ENCODE results near the gene LYSET. TPM values are rescaled to one million over a fixed set of nuclear protein-coding genes. Genes with fewer than 3 reads are reported as not detected.

LYSET gene
- polyA plus RNA-seq, 1 of the 3 experiments (the other 2 are of a cell fraction), result 17.7 TPM

GRCh38 chr14:93155667-93156066 is 29.4 kb upstream of the LYSET start:
- CTCF ChIA-PET, result interaction anchor here (1.5 kb wide), 1 partner anchor 16 kb away, joined by 5 read pairs; no protein-coding TSS in a partner anchor
- H3K4me3 ChIP-seq (ENCODE audit: low read depth in 2 of 2, low read length in 1 of 2), result no peak overlapping the region
- H4K20me1 ChIP-seq (ENCODE audit: insufficient read depth), result no peaks in the 10 kb centered on the region
- no peaks in the 10 kb centered on the region for H3K9me3 ChIP-seq
- H3K79me2 ChIP-seq (ENCODE audit: insufficient read depth), result no peaks in the 10 kb centered on the region
- H3K4me1 ChIP-seq (ENCODE audit: control insufficient read depth in 1 of 2, insufficient read depth in 2 of 2, low read depth in 1 of 2, low read length in 1 of 2), result peaks cover 0 to 6% of the 10 kb centered on the region in 2 experiments; a peak in 1 of 4 replicates
- POLR2A ChIA-PET, result no interaction called here
- no peak for TF ChIP-seq MEF2A (IDR thresholded peaks at IDR 0.05; ENCODE audit: borderline replicate concordance, low read depth)
- no peak for TF ChIP-seq MXI1 (IDR thresholded peaks at IDR 0.05; ENCODE audit: low read depth, low read length)
- TF ChIP-seq EZH2phosphoT487 (IDR thresholded peaks at IDR 0.05; ENCODE audit: borderline replicate concordance, low read depth), result no peak
- WGBS (ENCODE audit: low lambda C conversion rate), result 93% methylated on average over 2 of the region's 2 CpGs
- H3K9ac ChIP-seq, result no peak overlapping the region
- no peak overlapping the region for H3K4me2 ChIP-seq
- H3K27me3 ChIP-seq (ENCODE audit: insufficient read depth), result no peaks in the 10 kb centered on the region
- H3K27ac ChIP-seq (ENCODE audit: low read depth in 2 of 2, low read length in 1 of 2), result no peak overlapping the region
- no peak for DNase-seq
- H3K36me3 ChIP-seq (replicated peaks in 1 of 2; ENCODE audit: control insufficient read depth in 1 of 2, insufficient read depth in 2 of 2, low read length in 1 of 2), result no peaks in the 10 kb centered on the region
- H3F3A ChIP-seq (replicated peaks; ENCODE audit: insufficient read depth), result no peaks in the 10 kb centered on the region
- H2AFZ ChIP-seq (ENCODE audit: low read depth), result no peak overlapping the region
- H3K9me2 ChIP-seq, result no peaks in the 10 kb centered on the region

GRCh38 chr14:93156693-93157369 is 28.3 kb upstream of the LYSET start:
- H3K4me2 ChIP-seq, result no peak overlapping the region
- no peak overlapping the region for H3K9ac ChIP-seq
- H2AFZ ChIP-seq (ENCODE audit: low read depth), result no peak overlapping the region
- DNase-seq, result no peak
- ChIA-PET CTCF (interaction anchor here (0.8 kb wide), 1 partner anchor 21 kb away, joined by 3 read pairs; no protein-coding TSS in a partner anchor), POLR2A (no interaction called here)
- H3K27ac ChIP-seq (ENCODE audit: low read depth in 2 of 2, low read length in 1 of 2), result no peak overlapping the region
- H3K79me2 ChIP-seq (ENCODE audit: insufficient read depth), result no peaks in the 10 kb centered on the region
- H3K27me3 ChIP-seq (ENCODE audit: insufficient read depth), result no peaks in the 10 kb centered on the region
- no peak overlapping the region for H3K4me3 ChIP-seq (ENCODE audit: low read depth in 2 of 2, low read length in 1 of 2)
- no peaks in the 10 kb centered on the region for H3K9me2 ChIP-seq
- H4K20me1 ChIP-seq (ENCODE audit: insufficient read depth), result no peaks in the 10 kb centered on the region
- H3K9me3 ChIP-seq, result no peaks in the 10 kb centered on the region
- H3K4me1 ChIP-seq (ENCODE audit: control insufficient read depth in 1 of 2, insufficient read depth in 2 of 2, low read depth in 1 of 2, low read length in 1 of 2), result peaks cover 0 to 10% of the 10 kb centered on the region in 2 experiments; a peak in 1 of 4 replicates
- H3F3A ChIP-seq (replicated peaks; ENCODE audit: insufficient read depth), result no peaks in the 10 kb centered on the region
- TF ChIP-seq PBX3 (IDR thresholded peaks at IDR 0.05) (no peak), ZBTB33 (IDR thresholded peaks at IDR 0.05; ENCODE audit: borderline replicate concordance, low read depth) (no peak), TAF1 (IDR thresholded peaks at IDR 0.05; ENCODE audit: borderline replicate concordance, low read depth, low read length) (no peak), RFX5 (IDR thresholded peaks at IDR 0.05; ENCODE audit: low read length) (no peak), SMC3 (IDR thresholded peaks at IDR 0.05; ENCODE audit: low read depth, low read length) (no peak), ELF1 (IDR thresholded peaks at IDR 0.05) (no peak), TEAD4 (IDR thresholded peaks at IDR 0.05; ENCODE audit: borderline replicate concordance, insufficient read depth) (no peak), MEF2A (IDR thresholded peaks at IDR 0.05; ENCODE audit: borderline replicate concordance, low read depth) (no peak), YY1 (IDR thresholded peaks at IDR 0.05; ENCODE audit: low read depth) (no peak), TCF12 (IDR thresholded peaks at IDR 0.05) (no peak), EP300 (IDR thresholded peaks at IDR 0.05; ENCODE audit: borderline replicate concordance in 1 of 2, low read depth in 1 of 2, low read length in 1 of 2) (no peak), FOXM1 (IDR thresholded peaks at IDR 0.05; ENCODE audit: low read depth) (no peak), MAX (IDR thresholded peaks at IDR 0.05; ENCODE audit: low read depth) (no peak), NRF1 (IDR thresholded peaks at IDR 0.05; ENCODE audit: low read depth, low read length) (no peak), REST (IDR thresholded peaks at IDR 0.05; ENCODE audit: low read depth, low read length) (no peak), USF2 (IDR thresholded peaks at IDR 0.05; ENCODE audit: borderline replicate concordance, low read depth, low read length) (no peak), JUND (IDR thresholded peaks at IDR 0.05) (no peak)
- 60% methylated on average over 7 of the region's 8 CpGs for WGBS (ENCODE audit: low lambda C conversion rate)
- no peaks in the 10 kb centered on the region for H3K36me3 ChIP-seq (replicated peaks in 1 of 2; ENCODE audit: control insufficient read depth in 1 of 2, insufficient read depth in 2 of 2, low read length in 1 of 2)
